ENCODE results near the gene SPATA6L.

DNA sequence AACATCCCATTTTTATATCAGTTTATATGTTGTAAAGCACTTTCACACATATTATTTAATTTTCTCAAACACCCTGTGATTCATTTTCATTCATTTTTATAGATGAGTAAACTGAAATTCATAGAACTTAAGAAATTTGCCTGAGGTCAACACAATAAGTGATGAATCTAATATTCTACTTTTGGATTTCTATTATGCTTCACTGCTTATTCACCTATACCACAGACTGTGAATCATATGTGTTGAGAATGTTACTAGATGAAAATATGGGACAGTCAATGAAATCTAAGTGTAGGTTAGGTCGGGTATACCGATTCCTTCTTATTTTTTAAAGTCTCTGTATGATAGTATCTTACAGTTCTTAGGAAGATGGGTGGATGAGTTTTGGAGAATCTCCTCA is 37.8 kb upstream of the SPATA6L start:
- TF ChIP-seq, protein P1, sequence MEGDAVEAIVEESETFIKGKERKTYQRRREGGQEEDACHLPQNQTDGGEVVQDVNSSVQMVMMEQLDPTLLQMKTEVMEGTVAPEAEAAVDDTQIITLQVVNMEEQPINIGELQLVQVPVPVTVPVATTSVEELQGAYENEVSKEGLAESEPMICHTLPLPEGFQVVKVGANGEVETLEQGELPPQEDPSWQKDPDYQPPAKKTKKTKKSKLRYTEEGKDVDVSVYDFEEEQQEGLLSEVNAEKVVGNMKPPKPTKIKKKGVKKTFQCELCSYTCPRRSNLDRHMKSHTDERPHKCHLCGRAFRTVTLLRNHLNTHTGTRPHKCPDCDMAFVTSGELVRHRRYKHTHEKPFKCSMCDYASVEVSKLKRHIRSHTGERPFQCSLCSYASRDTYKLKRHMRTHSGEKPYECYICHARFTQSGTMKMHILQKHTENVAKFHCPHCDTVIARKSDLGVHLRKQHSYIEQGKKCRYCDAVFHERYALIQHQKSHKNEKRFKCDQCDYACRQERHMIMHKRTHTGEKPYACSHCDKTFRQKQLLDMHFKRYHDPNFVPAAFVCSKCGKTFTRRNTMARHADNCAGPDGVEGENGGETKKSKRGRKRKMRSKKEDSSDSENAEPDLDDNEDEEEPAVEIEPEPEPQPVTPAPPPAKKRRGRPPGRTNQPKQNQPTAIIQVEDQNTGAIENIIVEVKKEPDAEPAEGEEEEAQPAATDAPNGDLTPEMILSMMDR (IDR thresholded peaks at IDR 0.05), result no peak
- TF ChIP-seq POLR2A (IDR thresholded peaks at IDR 0.05), result no peak

Measured in thyroid gland (tissue), 4 donors.